ENCODE measurements around the gene PKN2.

DNA sequence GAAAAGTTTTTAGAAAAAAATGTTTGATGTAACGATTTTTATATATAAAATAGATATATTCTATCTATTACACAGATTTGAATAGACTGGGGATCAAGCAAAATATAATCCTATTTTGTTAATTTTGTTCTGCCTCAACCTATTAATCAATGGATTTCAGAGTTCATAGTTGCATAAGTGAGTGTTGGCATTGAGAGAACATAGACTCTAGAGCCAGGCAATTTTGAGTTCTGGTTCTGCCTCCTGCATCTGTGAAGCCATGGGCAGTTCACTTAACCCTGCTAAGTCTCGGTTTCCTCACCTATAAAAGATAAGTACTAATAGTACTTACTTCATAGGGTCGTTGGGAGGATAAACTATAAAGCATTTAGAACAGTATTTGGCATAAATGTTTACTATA is 13.6 kb upstream of the PKN2 start:
- TF ChIP-seq, protein P1, sequence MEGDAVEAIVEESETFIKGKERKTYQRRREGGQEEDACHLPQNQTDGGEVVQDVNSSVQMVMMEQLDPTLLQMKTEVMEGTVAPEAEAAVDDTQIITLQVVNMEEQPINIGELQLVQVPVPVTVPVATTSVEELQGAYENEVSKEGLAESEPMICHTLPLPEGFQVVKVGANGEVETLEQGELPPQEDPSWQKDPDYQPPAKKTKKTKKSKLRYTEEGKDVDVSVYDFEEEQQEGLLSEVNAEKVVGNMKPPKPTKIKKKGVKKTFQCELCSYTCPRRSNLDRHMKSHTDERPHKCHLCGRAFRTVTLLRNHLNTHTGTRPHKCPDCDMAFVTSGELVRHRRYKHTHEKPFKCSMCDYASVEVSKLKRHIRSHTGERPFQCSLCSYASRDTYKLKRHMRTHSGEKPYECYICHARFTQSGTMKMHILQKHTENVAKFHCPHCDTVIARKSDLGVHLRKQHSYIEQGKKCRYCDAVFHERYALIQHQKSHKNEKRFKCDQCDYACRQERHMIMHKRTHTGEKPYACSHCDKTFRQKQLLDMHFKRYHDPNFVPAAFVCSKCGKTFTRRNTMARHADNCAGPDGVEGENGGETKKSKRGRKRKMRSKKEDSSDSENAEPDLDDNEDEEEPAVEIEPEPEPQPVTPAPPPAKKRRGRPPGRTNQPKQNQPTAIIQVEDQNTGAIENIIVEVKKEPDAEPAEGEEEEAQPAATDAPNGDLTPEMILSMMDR (conservative IDR thresholded peaks at IDR 0.05 in 1 of 2, IDR thresholded peaks at IDR 0.05 in 1 of 2; ENCODE audit: low read depth in 1 of 2, low read length in 2 of 2), result no peak
- no peak for TF ChIP-seq EZH2 (IDR thresholded peaks at IDR 0.05; ENCODE audit: low read length, missing control alignments)

All from fibroblast of lung (primary cell).